Fibroblast of skin of left quadriceps (primary cell): Measurements from ENCODE around the gene ARRB2.
"Not testable (repeated sequence)": the region's sequence is repeated elsewhere in the genome, so short reads cannot be mapped to it uniquely, and the experiment has no call there.

Experiments
- DNase-seq, 2 experiments: peaks; one replicate each; pipeline ENCODE4 v3.0.0-alpha.2; 2013; ENCODE audit warnings: low read depth in 2 of 2

Gene ARRB2

GRCh38 chr17:4701116-4701515 is 9.3 kb upstream of the ARRB2 start:
- DNase-seq: no peak

GRCh38 chr17:4703330-4703691 is 7.1 kb upstream of the ARRB2 start:
- no peak for DNase-seq

GRCh38 chr17:4704574-4704907 is 5.9 kb upstream of the ARRB2 start:
- not testable (repeated sequence) for DNase-seq

- DNase-seq: no peak
Measured at GRCh38 chr17:4704991-4705390, 5.4 kb upstream of the ARRB2 start.

DNA sequence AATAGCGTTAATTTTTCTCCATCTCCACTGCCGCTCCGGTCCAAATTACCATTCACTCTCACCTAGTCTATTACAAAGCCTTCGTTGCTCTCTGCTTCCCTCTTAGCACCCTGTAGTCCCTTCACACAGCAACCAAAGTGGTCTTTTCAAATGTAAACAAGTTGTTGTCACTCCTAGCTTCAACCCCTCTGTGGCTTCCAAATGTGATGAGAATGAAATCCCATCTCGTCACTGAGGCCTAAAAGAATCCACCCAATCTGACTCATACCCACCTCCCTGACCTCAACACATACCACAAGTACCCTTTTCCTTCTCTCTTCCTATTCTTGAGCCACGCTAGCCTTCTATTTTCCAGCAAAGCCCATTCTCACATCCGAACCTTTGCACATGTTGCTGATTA is 4.3 kb upstream of the ARRB2 start:
- DNase-seq: no peak

- DNase-seq: no peak
Measured at GRCh38 chr17:4708436-4708835, 2.0 kb upstream of the ARRB2 start.

- DNase-seq: no peak
Measured at GRCh38 chr17:4710693-4711634, 532 bp downstream of the ARRB2 start.

GRCh38 chr17:4711661-4712181 is 1.3 kb downstream of the ARRB2 start:
- no peak for DNase-seq

GRCh38 chr17:4712526-4712925 is 2.1 kb downstream of the ARRB2 start:
- DNase-seq: no peak

GRCh38 chr17:4714340-4715062 is 4.1 kb downstream of the ARRB2 start:
- DNase-seq: not testable (repeated sequence)

DNA sequence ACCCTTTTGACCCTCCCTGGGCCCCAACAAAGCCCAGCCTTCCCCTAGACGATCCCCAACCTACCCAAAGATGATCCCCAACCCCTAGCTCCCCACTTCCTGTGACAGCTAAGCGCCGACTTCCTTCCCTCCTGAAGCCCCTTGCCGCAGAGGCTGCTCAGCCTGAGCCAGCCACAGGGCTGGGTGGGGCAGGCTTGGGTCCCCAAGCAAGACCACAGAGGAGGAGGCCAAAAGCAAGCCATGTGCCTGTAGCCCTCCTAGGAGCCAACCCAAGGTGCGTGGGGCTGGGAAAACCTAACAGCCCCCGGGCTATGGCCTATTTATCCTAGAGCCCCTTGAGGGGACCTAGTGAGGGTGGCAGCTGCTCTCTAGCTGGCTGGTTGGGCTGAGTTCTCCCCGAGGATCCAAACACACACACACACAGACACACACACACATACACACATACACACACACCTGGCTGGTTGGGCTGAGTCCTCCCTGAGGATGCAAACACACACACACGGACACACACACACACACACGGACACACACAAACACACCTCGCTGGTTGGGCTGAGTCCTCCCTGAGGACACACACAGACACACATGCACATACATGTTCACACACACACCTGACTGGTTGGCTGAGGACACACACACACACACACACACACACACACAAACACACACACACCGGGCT is 4.8 kb downstream of the ARRB2 start:
- no peak for DNase-seq

DNA sequence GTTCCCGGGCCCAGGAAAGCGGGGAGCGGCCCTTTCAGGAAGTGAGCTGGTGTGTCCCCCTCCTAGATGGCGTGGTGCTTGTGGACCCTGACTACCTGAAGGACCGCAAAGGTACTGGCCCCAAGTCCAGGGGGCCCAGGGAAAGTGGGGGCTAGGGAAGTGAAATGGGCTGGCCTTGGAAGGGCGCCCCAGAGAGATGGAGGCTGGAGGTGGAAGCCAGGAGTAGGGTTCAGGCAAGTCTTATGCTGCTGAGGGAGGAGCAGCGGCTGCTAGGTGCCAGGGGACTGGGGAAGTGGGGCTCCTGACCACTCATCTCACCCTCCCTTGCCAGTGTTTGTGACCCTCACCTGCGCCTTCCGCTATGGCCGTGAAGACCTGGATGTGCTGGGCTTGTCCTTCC is 5.6 kb downstream of the ARRB2 start:
- DNase-seq: no peak

DNA sequence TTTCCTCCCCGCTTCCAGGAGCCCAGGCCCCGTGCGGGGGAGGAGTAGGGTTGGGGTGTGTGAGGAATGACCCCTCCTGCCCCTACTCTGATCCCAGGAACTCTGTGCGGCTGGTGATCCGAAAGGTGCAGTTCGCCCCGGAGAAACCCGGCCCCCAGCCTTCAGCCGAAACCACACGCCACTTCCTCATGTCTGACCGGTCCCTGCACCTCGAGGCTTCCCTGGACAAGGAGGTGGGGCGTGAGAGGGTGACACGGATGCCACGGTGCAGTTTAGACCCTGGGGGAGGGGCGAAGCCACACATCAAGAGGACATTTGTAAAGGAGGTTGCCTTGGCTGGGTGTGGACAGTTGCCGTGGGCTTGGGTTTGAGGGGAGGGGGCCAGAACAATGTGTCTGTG is 7.4 kb downstream of the ARRB2 start:
- DNase-seq: no peak

DNA sequence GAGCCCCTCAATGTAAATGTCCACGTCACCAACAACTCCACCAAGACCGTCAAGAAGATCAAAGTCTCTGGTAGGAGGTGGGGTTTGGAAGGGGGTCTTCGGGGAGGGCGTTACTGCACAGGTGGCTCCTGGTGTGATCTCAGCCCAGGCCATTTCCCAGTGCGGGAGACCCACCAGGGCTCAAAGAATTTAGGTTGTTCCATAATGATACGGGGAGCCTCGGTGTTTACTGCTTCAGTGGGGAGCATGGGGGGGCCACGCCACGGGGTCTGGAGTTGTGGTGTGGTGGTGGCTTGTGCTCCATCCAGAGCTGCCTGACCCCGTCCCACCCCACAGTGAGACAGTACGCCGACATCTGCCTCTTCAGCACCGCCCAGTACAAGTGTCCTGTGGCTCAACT is 7.8 kb downstream of the ARRB2 start:
- no peak for DNase-seq

- no peak for DNase-seq
Measured at GRCh38 chr17:4719146-4719545, 8.7 kb downstream of the ARRB2 start.

GRCh38 chr17:4719684-4720221 is 9.3 kb downstream of the ARRB2 start:
- no peak for DNase-seq

DNA sequence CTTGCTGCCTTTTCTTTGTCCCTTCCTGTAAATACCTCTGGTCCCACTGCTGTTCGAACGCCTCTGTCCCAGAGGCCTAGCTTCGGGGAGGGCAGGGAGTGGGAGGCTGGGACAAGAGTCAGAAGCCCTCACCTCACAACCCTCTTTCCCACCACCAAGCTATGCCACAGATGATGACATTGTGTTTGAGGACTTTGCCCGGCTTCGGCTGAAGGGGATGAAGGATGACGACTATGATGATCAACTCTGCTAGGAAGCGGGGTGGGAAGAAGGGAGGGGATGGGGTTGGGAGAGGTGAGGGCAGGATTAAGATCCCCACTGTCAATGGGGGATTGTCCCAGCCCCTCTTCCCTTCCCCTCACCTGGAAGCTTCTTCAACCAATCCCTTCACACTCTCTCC is 10.4 kb downstream of the ARRB2 start:
- DNase-seq: no peak

GRCh38 chr17:4721203-4722135 is 11.0 kb downstream of the ARRB2 start:
- DNase-seq: no peak

GRCh38 chr17:4722678-4723240 is 12.3 kb downstream of the ARRB2 start:
- DNase-seq: no peak

DNA sequence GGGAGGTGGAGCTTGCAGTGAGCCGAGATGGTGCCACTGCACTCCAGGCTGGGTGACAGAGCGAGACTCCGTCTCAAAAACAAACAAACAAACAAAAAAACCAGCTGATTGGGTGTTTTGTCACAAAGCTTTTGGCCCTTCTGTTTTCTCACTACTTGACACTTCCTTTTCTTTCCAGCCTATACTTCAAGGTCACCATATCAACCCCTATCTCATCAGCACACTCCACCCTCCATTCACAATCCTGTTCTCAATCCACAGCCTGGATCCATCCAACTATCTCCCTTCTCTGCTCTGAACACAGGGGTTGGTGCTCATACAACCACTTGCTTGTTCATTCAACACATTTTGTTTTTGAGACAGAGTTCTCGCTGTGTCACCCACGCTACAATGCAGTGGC is 14.2 kb downstream of the ARRB2 start:
- no peak for DNase-seq
